Measurements from ENCODE around the gene ARF3. TPM values are rescaled to one million over a fixed set of nuclear protein-coding genes. Genes with fewer than 3 reads are reported as not detected.

ARF3 gene
- total RNA-seq, 1 experiment from 2014 or later = 263 TPM

DNA sequence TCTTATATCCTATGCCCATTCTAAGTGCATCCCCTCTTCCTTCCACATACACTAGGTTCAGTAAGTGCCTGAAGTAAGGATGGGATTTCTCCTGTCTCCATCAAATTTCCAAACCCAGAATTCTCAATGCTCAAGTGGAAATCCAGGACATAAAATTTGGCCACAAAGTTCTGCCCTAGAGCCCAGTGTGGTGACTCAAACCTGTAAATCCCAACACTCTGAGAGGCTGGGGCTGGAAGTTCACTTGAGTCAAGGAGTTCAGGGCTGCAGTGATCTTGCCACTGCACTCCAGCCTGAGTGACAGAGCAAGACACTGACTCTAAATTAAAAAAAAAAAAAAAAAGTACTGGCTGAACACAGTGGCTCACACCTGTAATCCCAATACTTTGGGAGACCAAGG is 4.5 kb upstream of the ARF3 start:
- H3K4me2 ChIP-seq (ENCODE audit: insufficient read depth, insufficient read length, low read length) = no peak overlapping the region
- no peak overlapping the region for H2BK20ac ChIP-seq (ENCODE audit: low read depth, low read length, poor library complexity, severe bottlenecking)
- TF ChIP-seq, protein P1, sequence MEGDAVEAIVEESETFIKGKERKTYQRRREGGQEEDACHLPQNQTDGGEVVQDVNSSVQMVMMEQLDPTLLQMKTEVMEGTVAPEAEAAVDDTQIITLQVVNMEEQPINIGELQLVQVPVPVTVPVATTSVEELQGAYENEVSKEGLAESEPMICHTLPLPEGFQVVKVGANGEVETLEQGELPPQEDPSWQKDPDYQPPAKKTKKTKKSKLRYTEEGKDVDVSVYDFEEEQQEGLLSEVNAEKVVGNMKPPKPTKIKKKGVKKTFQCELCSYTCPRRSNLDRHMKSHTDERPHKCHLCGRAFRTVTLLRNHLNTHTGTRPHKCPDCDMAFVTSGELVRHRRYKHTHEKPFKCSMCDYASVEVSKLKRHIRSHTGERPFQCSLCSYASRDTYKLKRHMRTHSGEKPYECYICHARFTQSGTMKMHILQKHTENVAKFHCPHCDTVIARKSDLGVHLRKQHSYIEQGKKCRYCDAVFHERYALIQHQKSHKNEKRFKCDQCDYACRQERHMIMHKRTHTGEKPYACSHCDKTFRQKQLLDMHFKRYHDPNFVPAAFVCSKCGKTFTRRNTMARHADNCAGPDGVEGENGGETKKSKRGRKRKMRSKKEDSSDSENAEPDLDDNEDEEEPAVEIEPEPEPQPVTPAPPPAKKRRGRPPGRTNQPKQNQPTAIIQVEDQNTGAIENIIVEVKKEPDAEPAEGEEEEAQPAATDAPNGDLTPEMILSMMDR (conservative IDR thresholded peaks at IDR 0.05) = no peak

More for the DNA sequence above, 4.5 kb upstream of the ARF3 start:
- Histone ChIP-seq H2AFZ (ENCODE audit: low read length) (no peak overlapping the region), H3K9ac (ENCODE audit: extremely low read depth, insufficient read length, low read length) (no peak overlapping the region), H3K23me2 (ENCODE audit: insufficient read length, low read depth, low read length, poor library complexity, severe bottlenecking) (peaks cover 5% of the 10 kb centered on the region), H3K27ac (ENCODE audit: insufficient read length, low read depth, low read length) (no peak overlapping the region), H3K18ac (ENCODE audit: insufficient read length, low read depth, low read length) (no peak overlapping the region), H2BK5ac (ENCODE audit: insufficient read length, low read length) (no peak overlapping the region), H3T11ph (ENCODE audit: low read length) (no peak overlapping the region), H2BK15ac (ENCODE audit: low read depth, low read length) (no peak overlapping the region), H4K8ac (replicated peaks; ENCODE audit: insufficient read length, low read depth, low read length) (no peak overlapping the region), H3K9me3 (ENCODE audit: control insufficient read depth, low read depth, low read length) (no peaks in the 10 kb centered on the region), H2AK5ac (ENCODE audit: insufficient read length, low read length) (no peak overlapping the region), H3K79me2 (ENCODE audit: insufficient read depth, low read length) (no peaks in the 10 kb centered on the region), H3K4ac (ENCODE audit: low read depth, low read length) (no peak overlapping the region), H3K4me1 (ENCODE audit: insufficient read depth, low read length) (peaks cover 9% of the 10 kb centered on the region; the same call in 1 of the 2 replicates), H3K14ac (ENCODE audit: insufficient read depth, low read length) (no peak overlapping the region), H4K91ac (ENCODE audit: insufficient read length, low read depth, low read length) (no peak overlapping the region), H2BK120ac (ENCODE audit: low read depth, low read length, poor library complexity, severe bottlenecking) (no peak overlapping the region), H3K23ac (ENCODE audit: insufficient read length, low read depth, low read length) (no peak overlapping the region), H4K5ac (ENCODE audit: insufficient read length, low read depth, low read length) (no peak overlapping the region), H2BK12ac (ENCODE audit: insufficient read length, low read depth, low read length) (no peak overlapping the region), H3K79me1 (ENCODE audit: insufficient read depth, low read depth, low read length, poor library complexity, severe bottlenecking) (no peaks in the 10 kb centered on the region), H3K56ac (ENCODE audit: insufficient read length, low read depth, low read length) (no peak overlapping the region), H4K20me1 (ENCODE audit: control insufficient read depth, insufficient read depth, insufficient read length) (no peaks in the 10 kb centered on the region), H3K27me3 (ENCODE audit: insufficient read depth, low read length) (no peaks in the 10 kb centered on the region; the same call in 1 of the 2 replicates)
- H3K4me1 Mint-ChIP-seq = peaks cover 30 to 33% of the 10 kb centered on the region in 2 experiments
- no peak for DNase-seq
- H3K36me3 Mint-ChIP-seq (ENCODE audit: insufficient read depth in 1 of 3, low read depth in 3 of 3) = peaks cover 0 to 2% (median 0%) of the 10 kb centered on the region in 3 experiments; a peak in 1 of 7 replicates
- H3K27ac Mint-ChIP-seq = no peak overlapping the region
- H3K4me3 Mint-ChIP-seq = no peak overlapping the region
- H3K27me3 Mint-ChIP-seq (ENCODE audit: low read depth) = peaks cover 11% of the 10 kb centered on the region
- no peaks in the 10 kb centered on the region; a peak in 1 of 5 replicates for H3K9me3 Mint-ChIP-seq
